Muscle layer of duodenum (tissue), 2 donors: ENCODE data around the gene CD8B2.
"Not testable (repeated sequence)": the region's sequence is repeated elsewhere in the genome, so short reads cannot be mapped to it uniquely, and the experiment has no call there.

Source experiments
- H3K27ac ChIP-seq: one replicate; pipeline ENCODE4 v1.7.0; 2013; ENCODE audit warnings: mild to moderate bottlenecking, low read length
- H3K27me3 ChIP-seq: one replicate; pipeline ENCODE4 v1.7.0; 2013; ENCODE audit warnings: low read depth, mild to moderate bottlenecking, control low read depth, low read length
- H3K36me3 ChIP-seq, 2 donors: one replicate each; pipeline ENCODE4 v1.7.0; 2013; ENCODE audit warnings: low read length in 2 of 2, control low read depth in 1 of 2, mild to moderate bottlenecking in 1 of 2; ENCODE audit not compliant: insufficient read depth in 2 of 2, control insufficient read depth in 1 of 2
- H3K4me1 ChIP-seq, 2 donors: one replicate each; pipeline ENCODE4 v1.7.0; 2013; ENCODE audit warnings: low read length in 2 of 2, mild to moderate bottlenecking in 2 of 2, control low read depth in 1 of 2, moderate library complexity in 1 of 2; ENCODE audit not compliant: insufficient read depth in 2 of 2, control insufficient read depth in 1 of 2
- H3K4me3 ChIP-seq, 2 donors: one replicate each; pipeline ENCODE4 v1.7.0; 2013; ENCODE audit warnings: low read length in 2 of 2, low read depth in 1 of 2, mild to moderate bottlenecking in 1 of 2
- H3K9me3 ChIP-seq, 2 donors: one replicate each; pipeline ENCODE4 v1.7.0; 2013; ENCODE audit warnings: low read length in 2 of 2, control low read depth in 1 of 2, mild to moderate bottlenecking in 1 of 2; ENCODE audit not compliant: control insufficient read depth in 1 of 2
- donor health status: healthy.

The CD8B2 gene

DNA sequence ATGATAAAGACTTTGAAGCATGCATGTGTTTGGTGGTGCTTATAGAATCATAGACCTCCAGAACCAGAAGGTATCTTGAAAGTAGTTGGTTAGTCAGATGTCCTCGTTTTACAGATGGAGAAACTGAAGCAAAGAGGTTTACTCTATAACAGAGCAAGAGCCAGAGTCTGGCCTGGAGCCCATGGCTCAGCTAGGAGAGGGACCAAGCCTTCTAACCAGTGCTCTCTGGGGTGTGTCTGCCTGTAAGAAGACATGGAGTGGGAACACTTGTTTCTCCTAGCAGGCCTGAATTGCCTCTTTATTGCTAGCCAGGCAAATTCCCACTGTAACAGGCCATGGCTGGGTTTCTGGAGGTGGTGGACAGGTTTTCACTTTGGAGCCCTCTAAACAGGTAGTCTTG, 67.9 kb downstream of the CD8B2 start:
- H3K36me3 ChIP-seq = no peaks in the 10 kb centered on the region

DNA sequence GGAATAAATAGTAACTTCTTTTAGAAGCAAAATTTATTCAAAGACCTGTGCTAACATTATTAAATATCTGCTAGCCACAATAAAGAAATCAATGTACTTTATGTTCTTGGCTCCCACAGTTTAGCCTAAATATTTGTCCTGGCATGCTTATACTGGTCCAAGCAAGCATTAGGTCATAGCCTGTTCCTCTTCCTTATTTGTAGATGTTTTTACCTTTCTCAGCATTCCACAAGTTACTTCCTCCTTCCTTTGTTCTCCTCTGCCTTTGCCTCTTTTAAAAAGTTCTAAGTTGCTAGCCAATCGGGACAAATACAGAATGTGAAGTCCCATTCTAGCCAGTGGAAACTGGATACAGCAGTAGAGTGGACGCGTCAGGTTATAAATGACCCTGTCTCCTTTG, 72.6 kb downstream of the CD8B2 start:
- not testable (repeated sequence) for H3K36me3 ChIP-seq, H3K9me3 ChIP-seq, H3K27me3 ChIP-seq, H3K27ac ChIP-seq, H3K4me3 ChIP-seq
- H3K4me1 ChIP-seq = peaks cover 0 to 12% of the 10 kb centered on the region in 2 donors

More for the DNA sequence above, 67.9 kb downstream of the CD8B2 start:
- no peak overlapping the region for H3K4me3 ChIP-seq
- no peaks in the 10 kb centered on the region for H3K9me3 ChIP-seq
- no peaks in the 10 kb centered on the region for H3K27me3 ChIP-seq
- no peaks in the 10 kb centered on the region for H3K4me1 ChIP-seq
- no peak overlapping the region for H3K27ac ChIP-seq

DNA sequence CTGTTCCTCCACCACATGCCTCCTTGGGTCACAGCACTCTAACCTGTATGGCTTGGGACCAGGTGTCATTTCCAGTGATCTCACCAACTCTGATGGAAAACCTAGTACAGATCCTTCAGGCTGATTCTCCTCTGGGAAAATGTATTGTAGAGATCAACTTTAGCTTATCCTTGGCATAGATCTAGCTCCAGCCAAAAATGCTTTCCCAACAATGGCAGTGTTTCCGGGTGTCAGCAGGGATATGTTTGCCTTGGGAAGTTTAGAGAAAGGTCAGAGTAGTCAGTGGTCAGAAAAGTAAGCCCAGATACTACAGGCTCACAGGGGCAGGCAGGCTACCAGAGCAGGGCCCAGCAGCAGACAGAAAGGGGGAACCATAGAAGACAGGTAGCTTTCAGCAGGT, 73.6 kb downstream of the CD8B2 start:
- Histone ChIP-seq H3K27ac (no peak overlapping the region), H3K4me3 (no peak overlapping the region), H3K36me3 (no peaks in the 10 kb centered on the region), H3K4me1 (peaks cover 0 to 12% of the 10 kb centered on the region in 2 donors), H3K9me3 (no peaks in the 10 kb centered on the region), H3K27me3 (no peaks in the 10 kb centered on the region)

DNA sequence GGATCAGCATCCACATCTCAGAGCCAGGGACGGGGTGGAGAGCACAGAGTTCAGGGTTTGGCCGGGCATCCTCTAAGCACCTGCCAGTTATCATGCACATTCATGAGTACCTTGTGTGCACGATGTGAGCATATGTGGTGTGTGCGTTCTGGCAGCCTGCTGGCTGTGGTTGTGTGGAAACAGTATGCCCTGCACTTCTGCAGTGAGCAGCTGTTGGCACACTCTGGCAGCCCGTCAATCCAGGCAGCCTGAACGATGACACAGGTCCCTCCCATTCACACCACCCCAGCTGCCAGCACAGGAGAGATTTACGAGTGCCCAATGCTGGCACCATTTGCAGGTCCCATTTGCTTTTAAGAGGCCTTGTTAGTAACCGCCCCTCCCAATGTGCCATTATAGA, 74.2 kb downstream of the CD8B2 start:
- no peaks in the 10 kb centered on the region for H3K36me3 ChIP-seq
- H3K27ac ChIP-seq = no peak overlapping the region
- no peaks in the 10 kb centered on the region for H3K27me3 ChIP-seq
- H3K4me3 ChIP-seq = no peak overlapping the region
- no peaks in the 10 kb centered on the region for H3K9me3 ChIP-seq
- H3K4me1 ChIP-seq = peaks cover 0 to 12% of the 10 kb centered on the region in 2 donors

DNA sequence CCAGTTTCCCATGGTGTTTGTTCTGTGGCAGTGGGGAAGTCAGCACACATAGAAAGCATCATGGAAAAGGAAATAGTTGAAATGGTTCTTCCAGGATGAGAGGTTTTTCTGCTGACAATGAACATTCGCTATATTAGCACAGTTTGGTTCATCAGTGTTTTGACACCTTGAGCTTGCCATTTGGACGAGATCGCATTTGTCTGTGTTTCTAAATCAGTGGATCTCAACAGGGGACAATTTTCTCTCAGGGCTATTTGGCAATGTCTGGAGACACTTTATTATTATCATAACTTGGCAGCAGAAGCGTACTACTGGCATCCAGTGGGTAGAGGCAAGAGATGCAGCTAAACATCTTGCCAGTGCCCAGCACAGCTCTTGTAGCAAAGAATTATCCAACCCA, 74.6 kb downstream of the CD8B2 start:
- no peaks in the 10 kb centered on the region for H3K27me3 ChIP-seq
- no peaks in the 10 kb centered on the region for H3K9me3 ChIP-seq
- H3K27ac ChIP-seq = no peak overlapping the region
- no peak overlapping the region for H3K4me3 ChIP-seq
- peaks cover 0 to 12% of the 10 kb centered on the region in 2 donors for H3K4me1 ChIP-seq
- H3K36me3 ChIP-seq = no peaks in the 10 kb centered on the region

DNA sequence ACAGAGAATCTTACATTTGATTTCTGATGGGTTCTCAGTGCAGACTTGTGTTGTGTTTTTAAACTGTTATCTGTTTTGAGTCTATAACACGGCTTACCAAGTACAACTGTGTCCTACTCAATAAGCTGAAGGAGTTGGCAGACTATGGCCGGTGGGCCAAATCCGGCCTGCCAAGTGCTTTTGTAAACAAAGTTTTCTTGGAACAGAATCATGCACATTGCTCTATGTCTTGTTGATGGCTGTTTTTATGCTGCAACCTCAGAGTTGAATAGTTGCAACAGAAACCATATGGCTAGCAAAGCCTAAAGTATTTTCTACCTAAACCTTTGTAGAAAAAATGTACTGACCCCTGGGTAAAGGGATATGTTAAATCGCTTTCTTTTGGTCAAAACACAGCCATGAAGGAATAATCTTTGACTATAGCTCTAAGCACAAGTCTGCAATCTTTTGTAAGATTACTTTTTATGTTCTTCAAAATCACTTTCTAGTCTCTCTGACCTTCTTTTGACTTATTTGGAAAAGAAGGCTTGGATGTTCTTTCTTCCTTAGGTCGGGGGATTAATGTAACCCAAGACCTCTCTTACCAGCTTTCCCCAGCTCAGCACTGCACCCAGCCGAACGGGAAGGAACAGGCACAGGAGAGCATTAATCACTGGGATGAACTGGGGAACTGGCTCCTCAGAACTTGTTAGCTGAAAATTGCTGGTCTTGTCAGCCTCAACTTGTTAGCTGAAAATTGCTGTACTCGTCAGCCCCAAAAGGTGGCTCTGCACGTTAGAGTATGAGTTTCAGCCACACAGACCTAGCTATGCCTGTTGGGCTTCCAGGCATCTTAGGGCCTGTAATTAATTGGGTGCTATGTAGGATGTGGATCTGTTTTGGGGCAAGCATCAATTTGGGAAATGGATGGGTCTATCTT, 75.4 kb downstream of the CD8B2 start:
- Histone ChIP-seq H3K27me3 (no peaks in the 10 kb centered on the region), H3K36me3 (no peaks in the 10 kb centered on the region), H3K4me3 (no peak overlapping the region), H3K4me1 (peaks cover 0 to 12% of the 10 kb centered on the region in 2 donors), H3K9me3 (no peaks in the 10 kb centered on the region), H3K27ac (no peak overlapping the region)

DNA sequence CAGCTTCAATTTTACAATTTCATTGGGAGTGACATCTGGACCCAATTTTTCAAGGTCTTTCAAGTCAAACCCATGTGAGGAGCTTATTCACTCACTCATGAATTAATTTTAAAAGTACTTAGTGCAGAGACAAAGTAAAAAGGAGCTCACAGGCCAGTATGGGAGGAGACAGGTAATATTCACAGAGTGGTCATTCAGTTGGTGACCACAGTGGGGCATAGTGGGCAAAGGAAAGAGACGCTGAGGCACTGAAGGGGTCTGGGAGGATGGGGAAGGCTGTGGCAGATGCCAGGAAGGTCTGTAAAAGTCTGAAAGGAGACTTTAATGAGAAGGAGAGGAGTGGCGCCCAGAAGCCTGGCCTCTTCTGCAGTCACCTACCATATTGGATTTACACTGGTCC, 76.0 kb downstream of the CD8B2 start:
- Histone ChIP-seq H3K4me3 (no peak overlapping the region), H3K27me3 (no peaks in the 10 kb centered on the region), H3K27ac (no peak overlapping the region), H3K9me3 (no peaks in the 10 kb centered on the region), H3K36me3 (no peaks in the 10 kb centered on the region), H3K4me1 (peaks cover 0 to 12% of the 10 kb centered on the region in 2 donors)

DNA sequence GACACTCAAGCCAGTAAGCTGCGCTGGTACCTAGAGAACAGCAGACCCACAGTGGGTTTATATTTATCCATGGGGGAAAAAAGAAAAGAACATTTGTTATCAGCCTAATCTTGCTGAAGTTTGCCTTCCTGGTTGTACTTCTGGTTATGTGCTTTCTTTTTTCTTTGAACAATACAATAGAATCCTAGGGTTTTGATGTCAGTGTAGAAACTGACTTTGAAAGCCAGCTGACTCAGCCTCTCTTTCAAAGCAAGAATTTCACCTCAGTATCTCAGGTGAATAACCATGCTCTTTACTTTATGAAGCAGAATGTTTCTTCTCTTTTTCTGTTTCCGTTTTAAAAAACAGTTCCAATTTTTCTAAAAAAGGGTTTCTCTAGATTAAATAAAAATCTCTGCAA, 78.4 kb downstream of the CD8B2 start:
- Histone ChIP-seq H3K36me3 (no peaks in the 10 kb centered on the region), H3K4me3 (no peak overlapping the region), H3K27ac (no peak overlapping the region), H3K9me3 (no peaks in the 10 kb centered on the region), H3K4me1 (peaks cover 0 to 12% of the 10 kb centered on the region in 2 donors), H3K27me3 (no peaks in the 10 kb centered on the region)

DNA sequence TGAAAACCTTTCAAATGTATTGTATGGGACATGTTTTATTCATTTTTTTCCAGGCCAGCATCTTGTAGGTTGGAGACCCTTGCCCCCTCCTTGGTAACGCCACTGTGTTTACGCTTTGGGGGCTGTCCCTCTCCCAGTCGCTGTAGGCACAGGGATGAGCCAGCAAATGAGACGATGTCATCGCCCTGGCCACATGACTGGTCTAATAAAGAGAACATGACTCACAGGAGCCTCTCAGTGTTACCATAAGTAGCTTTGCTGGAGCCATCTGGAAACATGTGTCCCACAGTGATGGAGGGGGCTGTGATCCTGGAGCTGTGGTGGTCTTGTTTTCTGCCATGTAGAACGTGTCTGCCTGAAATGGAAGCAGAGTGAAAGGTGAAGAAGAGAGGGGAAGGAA, 78.9 kb downstream of the CD8B2 start:
- Histone ChIP-seq H3K4me1 (peaks cover 0 to 12% of the 10 kb centered on the region in 2 donors), H3K27ac (no peak overlapping the region), H3K27me3 (no peaks in the 10 kb centered on the region), H3K36me3 (no peaks in the 10 kb centered on the region), H3K4me3 (no peak overlapping the region), H3K9me3 (no peaks in the 10 kb centered on the region)

DNA sequence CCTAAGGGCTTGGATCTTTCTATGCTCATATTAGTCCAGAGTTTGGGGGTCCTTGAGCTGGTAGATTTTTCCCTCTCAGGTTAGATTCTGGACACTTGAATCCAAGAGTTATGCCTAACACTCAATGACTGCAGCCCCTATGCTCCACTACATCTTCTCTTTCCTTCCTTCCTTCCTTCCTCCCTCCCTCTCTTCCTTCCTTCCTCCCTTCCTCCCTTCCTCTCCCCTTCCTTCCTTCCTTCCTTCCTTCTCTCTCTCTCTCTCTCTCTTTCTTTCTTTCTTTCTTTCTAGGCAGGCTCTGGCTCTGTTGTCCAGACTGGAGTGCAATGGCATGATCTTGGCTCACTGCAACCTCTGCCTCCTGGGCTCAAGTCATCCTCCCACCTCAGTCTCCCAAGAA, 79.3 kb downstream of the CD8B2 start:
- not testable (repeated sequence) for H3K9me3 ChIP-seq, H3K4me3 ChIP-seq, H3K27me3 ChIP-seq, H3K36me3 ChIP-seq, H3K27ac ChIP-seq
- H3K4me1 ChIP-seq = peaks cover 0 to 12% of the 10 kb centered on the region in 2 donors

DNA sequence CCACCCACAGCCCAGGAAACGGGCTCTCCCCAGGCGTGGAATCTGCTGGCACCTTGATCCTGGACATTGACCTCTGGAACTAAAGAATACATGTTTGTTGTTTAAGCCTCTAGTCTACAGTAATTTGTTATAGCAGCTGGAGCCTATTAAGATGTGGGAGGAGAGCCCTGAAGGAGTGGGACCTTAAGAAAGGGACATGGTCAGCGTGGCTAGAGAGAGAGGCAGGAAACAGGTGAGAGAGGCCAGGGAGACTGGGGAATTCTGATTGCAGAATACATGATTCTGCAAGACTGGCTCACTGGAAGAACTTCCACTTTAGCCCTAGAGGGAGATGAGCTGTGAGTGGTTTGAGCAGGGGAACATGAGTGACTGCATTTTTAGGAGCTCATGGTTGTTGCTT, 83.2 kb downstream of the CD8B2 start:
- Histone ChIP-seq H3K27ac (no peak overlapping the region), H3K4me1 (no peaks in the 10 kb centered on the region), H3K27me3 (no peaks in the 10 kb centered on the region), H3K36me3 (no peaks in the 10 kb centered on the region), H3K9me3 (no peaks in the 10 kb centered on the region), H3K4me3 (no peak overlapping the region)
